ENCODE data around the gene MOB1B. TPM values are rescaled to one million over a fixed set of nuclear protein-coding genes. Genes with fewer than 3 reads are reported as not detected.

Gene MOB1B
- polyA plus RNA-seq, 3 donors: 2.3 to 4.5 (median 3.9) TPM

Other genes starting within 250 kb of the MOB1B start
- gene JCHAIN, start 235.9 kb upstream of the MOB1B start, polyA plus RNA-seq: 1 to 10 TPM; 2.9 to 7.7 (median 7.6) TPM
- gene UTP3, start 213.8 kb upstream of the MOB1B start, polyA plus RNA-seq: 10 to 100 TPM in 2 of 3 donors, 1 to 10 TPM in 1; 9.8 to 31.5 (median 22.5) TPM
- gene RUFY3, start 180.4 kb upstream of the MOB1B start, polyA plus RNA-seq: 10 to 100 TPM; 11.7 to 22.3 (median 15.8) TPM
- gene GRSF1, start 62.5 kb upstream of the MOB1B start, polyA plus RNA-seq: 10 to 100 TPM; 38.9 to 49.5 (median 48.8) TPM
- gene DCK, start 91.3 kb downstream of the MOB1B start, polyA plus RNA-seq: 10 to 100 TPM in 1 of 3 donors, 1 to 10 TPM in 2; 4.0 to 12.0 (median 7.1) TPM

All from adipose tissue (tissue), 3 donors.